AG08395 (cell line): ENCODE data around the gene F7.

Experiments used
- DNase-seq: peaks from one replicate; pipeline ENCODE4 v3.0.0; 2012; ENCODE audit warnings: mixed read lengths, low spot score

F7 gene

GRCh38 chr13:113138792-113139551 is 33.4 kb downstream of the F7 start:
- DNase-seq: no peak

- no peak for DNase-seq
Measured at GRCh38 chr13:113139577-113139976, 34.0 kb downstream of the F7 start.

- no peak for DNase-seq
Measured at GRCh38 chr13:113140677-113141600, 35.3 kb downstream of the F7 start.

- DNase-seq: no peak
Measured at GRCh38 chr13:113141601-113141970, 36.0 kb downstream of the F7 start.

- DNase-seq: peak; percentile 20
Measured at GRCh38 chr13:113142876-113143275, 37.3 kb downstream of the F7 start.

- no peak for DNase-seq
Measured at GRCh38 chr13:113143466-113144254, 38.1 kb downstream of the F7 start.

- no peak for DNase-seq
Measured at GRCh38 chr13:113144255-113144629, 38.7 kb downstream of the F7 start.

GRCh38 chr13:113145496-113145895 is 39.9 kb downstream of the F7 start:
- no peak for DNase-seq

GRCh38 chr13:113145911-113146598 is 40.5 kb downstream of the F7 start:
- DNase-seq: no peak

GRCh38 chr13:113146750-113147149 is 41.2 kb downstream of the F7 start:
- DNase-seq: no peak

GRCh38 chr13:113147206-113147605 is 41.6 kb downstream of the F7 start:
- DNase-seq: no peak

- DNase-seq: no peak
Measured at GRCh38 chr13:113148407-113148806, 42.8 kb downstream of the F7 start.

- no peak for DNase-seq
Measured at GRCh38 chr13:113148940-113149503, 43.4 kb downstream of the F7 start.

- no peak for DNase-seq
Measured at GRCh38 chr13:113149711-113150549, 44.3 kb downstream of the F7 start.

GRCh38 chr13:113150550-113151365 is 45.2 kb downstream of the F7 start:
- no peak for DNase-seq

- peak; percentile 47 for DNase-seq
Measured at GRCh38 chr13:113151745-113152690, 46.4 kb downstream of the F7 start.

- no peak for DNase-seq
Measured at GRCh38 chr13:113152691-113152983, 47.0 kb downstream of the F7 start.

GRCh38 chr13:113152984-113153809 is 47.6 kb downstream of the F7 start:
- peak; percentile 21 for DNase-seq
